ENCODE data around the gene PDPN. TPM values are rescaled to one million over a fixed set of nuclear protein-coding genes. Genes with fewer than 3 reads are reported as not detected.

PDPN gene
- total RNA-seq, 1 experiment from 2014 or later = not detected

DNA sequence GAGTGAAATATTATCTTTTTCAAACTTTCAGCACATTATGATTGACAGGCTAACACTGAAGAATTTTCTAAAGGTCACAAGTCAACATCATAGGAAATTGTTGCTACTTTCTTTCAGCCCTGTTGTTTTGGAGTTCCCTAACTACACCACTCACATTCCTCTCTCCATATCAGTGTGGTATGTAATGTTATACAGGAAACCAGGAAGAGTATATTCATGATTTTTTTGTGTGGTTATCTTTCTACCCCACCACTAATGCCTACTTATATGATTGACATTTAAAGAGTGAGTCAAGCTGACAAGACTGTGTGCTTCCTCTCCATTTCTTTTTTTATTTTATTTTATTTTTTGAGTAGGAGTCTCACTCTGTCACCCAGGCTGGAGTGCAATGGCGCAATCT, 68.6 kb downstream of the PDPN start:
- no peaks in the 10 kb centered on the region for H3K79me2 ChIP-seq (ENCODE audit: low read depth)
- POLR2A ChIA-PET (ENCODE audit: unreplicated experiment) = no interaction called here
- DNase-seq = no peak
- H4K20me1 ChIP-seq (ENCODE audit: insufficient read depth) = no peaks in the 10 kb centered on the region
- no peak overlapping the region for H3K4me2 ChIP-seq
- H3K36me3 ChIP-seq (ENCODE audit: low read depth) = no peaks in the 10 kb centered on the region
- intact Hi-C loops (cut with micrococcal nuclease; ENCODE audit: unreplicated experiment) = no loop called here
- no peaks in the 10 kb centered on the region for H3F3A ChIP-seq (ENCODE audit: insufficient read depth, low read depth)
- no TSS peak for BruUV-seq (replicated peaks)
- TF ChIP-seq EZH2 (IDR thresholded peaks at IDR 0.05; ENCODE audit: low read depth) = no peak
- TF ChIP-seq, protein P1, sequence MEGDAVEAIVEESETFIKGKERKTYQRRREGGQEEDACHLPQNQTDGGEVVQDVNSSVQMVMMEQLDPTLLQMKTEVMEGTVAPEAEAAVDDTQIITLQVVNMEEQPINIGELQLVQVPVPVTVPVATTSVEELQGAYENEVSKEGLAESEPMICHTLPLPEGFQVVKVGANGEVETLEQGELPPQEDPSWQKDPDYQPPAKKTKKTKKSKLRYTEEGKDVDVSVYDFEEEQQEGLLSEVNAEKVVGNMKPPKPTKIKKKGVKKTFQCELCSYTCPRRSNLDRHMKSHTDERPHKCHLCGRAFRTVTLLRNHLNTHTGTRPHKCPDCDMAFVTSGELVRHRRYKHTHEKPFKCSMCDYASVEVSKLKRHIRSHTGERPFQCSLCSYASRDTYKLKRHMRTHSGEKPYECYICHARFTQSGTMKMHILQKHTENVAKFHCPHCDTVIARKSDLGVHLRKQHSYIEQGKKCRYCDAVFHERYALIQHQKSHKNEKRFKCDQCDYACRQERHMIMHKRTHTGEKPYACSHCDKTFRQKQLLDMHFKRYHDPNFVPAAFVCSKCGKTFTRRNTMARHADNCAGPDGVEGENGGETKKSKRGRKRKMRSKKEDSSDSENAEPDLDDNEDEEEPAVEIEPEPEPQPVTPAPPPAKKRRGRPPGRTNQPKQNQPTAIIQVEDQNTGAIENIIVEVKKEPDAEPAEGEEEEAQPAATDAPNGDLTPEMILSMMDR (conservative IDR thresholded peaks at IDR 0.05) = no peak
- H3K27me3 ChIP-seq (ENCODE audit: insufficient read depth, low read depth) = peaks cover 2% of the 10 kb centered on the region; the same call in 1 of the 2 replicates
- H3K4me1 ChIP-seq (replicated peaks; ENCODE audit: insufficient read depth) = no peaks in the 10 kb centered on the region
- CTCF ChIA-PET = no interaction called here
- H3K27ac ChIP-seq = no peak overlapping the region
- H2AFZ ChIP-seq = no peak overlapping the region
- H3K4me3 ChIP-seq = no peak overlapping the region
- no peaks in the 10 kb centered on the region for H3K9me3 ChIP-seq (ENCODE audit: insufficient read depth, low read depth)
- H3K9me2 ChIP-seq (ENCODE audit: insufficient read depth) = no peaks in the 10 kb centered on the region

DNA sequence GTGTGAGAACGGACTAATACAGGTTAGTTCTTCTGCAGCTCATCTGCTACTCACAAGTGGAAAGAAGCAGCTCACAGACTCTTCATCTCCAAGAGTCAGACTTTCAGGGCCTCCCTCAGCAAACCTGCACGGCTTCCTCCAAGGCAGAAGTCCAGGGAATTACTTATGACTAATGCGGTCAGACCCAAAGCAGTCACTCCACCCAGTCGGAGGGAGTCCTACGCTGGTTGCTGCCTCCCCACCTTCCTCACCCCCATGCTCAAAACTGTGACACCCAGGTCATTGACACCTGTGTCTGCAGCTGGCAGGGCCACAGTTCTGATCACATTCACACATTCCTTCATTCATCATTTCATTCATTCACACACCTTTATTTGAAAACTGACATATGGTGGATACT, 77.9 kb downstream of the PDPN start:
- Histone ChIP-seq H3K27me3 (ENCODE audit: insufficient read depth, low read depth) (peaks cover 13% of the 10 kb centered on the region), H4K20me1 (ENCODE audit: insufficient read depth) (no peaks in the 10 kb centered on the region), H3K4me3 (no peak overlapping the region), H3K27ac (no peak overlapping the region), H3K9me3 (ENCODE audit: insufficient read depth, low read depth) (no peaks in the 10 kb centered on the region; the same call in 1 of the 2 replicates), H3F3A (ENCODE audit: insufficient read depth, low read depth) (no peaks in the 10 kb centered on the region), H3K4me2 (no peak overlapping the region), H3K4me1 (replicated peaks; ENCODE audit: insufficient read depth) (no peaks in the 10 kb centered on the region), H3K9me2 (ENCODE audit: insufficient read depth) (no peaks in the 10 kb centered on the region), H3K36me3 (ENCODE audit: low read depth) (no peaks in the 10 kb centered on the region), H2AFZ (no peak overlapping the region), H3K79me2 (ENCODE audit: low read depth) (no peaks in the 10 kb centered on the region)
- TF ChIP-seq EZH2 (IDR thresholded peaks at IDR 0.05; ENCODE audit: low read depth) = no peak
- TF ChIP-seq, protein P1 (conservative IDR thresholded peaks at IDR 0.05) = no peak
- ChIA-PET CTCF (no interaction called here), POLR2A (ENCODE audit: unreplicated experiment) (no interaction called here)
- no TSS peak for BruUV-seq (replicated peaks)
- intact Hi-C loops (cut with micrococcal nuclease; ENCODE audit: unreplicated experiment) = no loop called here
- DNase-seq = no peak

DNA sequence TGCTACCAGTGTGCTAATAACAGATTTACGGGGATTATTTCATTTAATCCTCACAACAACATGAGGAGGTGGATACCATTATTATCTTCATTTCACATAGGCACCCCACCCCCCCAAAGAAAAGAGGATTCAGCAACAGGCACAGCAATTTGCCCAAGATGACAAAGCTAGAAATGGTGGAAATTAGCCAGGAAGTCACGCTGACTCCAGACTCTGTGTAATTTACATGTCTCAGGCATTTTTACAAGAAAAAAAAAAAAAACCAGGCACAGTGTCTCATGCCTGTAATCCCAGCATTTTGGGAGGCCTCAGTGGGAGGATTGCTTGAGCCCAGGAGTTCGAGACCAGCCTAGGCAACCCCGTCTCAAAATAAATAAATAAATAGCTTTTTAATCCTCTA, 78.9 kb downstream of the PDPN start:
- no peak overlapping the region for H3K4me3 ChIP-seq
- intact Hi-C loops (cut with micrococcal nuclease; ENCODE audit: unreplicated experiment) = no loop called here
- H3K4me1 ChIP-seq (replicated peaks; ENCODE audit: insufficient read depth) = no peaks in the 10 kb centered on the region
- no peaks in the 10 kb centered on the region for H3K9me2 ChIP-seq (ENCODE audit: insufficient read depth)
- no peaks in the 10 kb centered on the region for H3F3A ChIP-seq (ENCODE audit: insufficient read depth, low read depth)
- H3K27ac ChIP-seq = no peak overlapping the region
- H3K27me3 ChIP-seq (ENCODE audit: insufficient read depth, low read depth) = peaks cover 13% of the 10 kb centered on the region
- H4K20me1 ChIP-seq (ENCODE audit: insufficient read depth) = no peaks in the 10 kb centered on the region
- CTCF ChIA-PET = no interaction called here
- TF ChIP-seq, protein P1 (conservative IDR thresholded peaks at IDR 0.05) = no peak
- TF ChIP-seq EZH2 (IDR thresholded peaks at IDR 0.05; ENCODE audit: low read depth) = no peak
- no TSS peak for BruUV-seq (replicated peaks)
- DNase-seq = no peak
- no peaks in the 10 kb centered on the region; the same call in 1 of the 2 replicates for H3K9me3 ChIP-seq (ENCODE audit: insufficient read depth, low read depth)
- no peaks in the 10 kb centered on the region for H3K36me3 ChIP-seq (ENCODE audit: low read depth)
- no peaks in the 10 kb centered on the region for H3K79me2 ChIP-seq (ENCODE audit: low read depth)
- H2AFZ ChIP-seq = no peak overlapping the region
- no peak overlapping the region for H3K4me2 ChIP-seq
- POLR2A ChIA-PET (ENCODE audit: unreplicated experiment) = no interaction called here

All from PC-9 (cell line).